Prostate gland (tissue), 2 donors: ENCODE data around the gene CD3E.

ENCODE experiments used
- CTCF ChIP-seq, 4 experiments: fragments of 200-600 bp in 2 of 4; fragments of 450-650 bp in 2 of 4; sonication (generic) in 2 of 4; IDR thresholded peaks; 1 replicate in 3 of 4; 2 replicates in 1 of 4; pipeline ENCODE4 v1.5.1; 2016 to 2019; ENCODE audit warnings: antibody characterized with exemption in 4 of 4, mild to moderate bottlenecking in 2 of 4, moderate library complexity in 2 of 4
- POLR2AphosphoS5 ChIP-seq: sonication (generic); formaldehyde crosslinking; IDR thresholded peaks from one replicate; pipeline ENCODE4 v1.6.1; 2017; ENCODE audit warnings: antibody characterized with exemption

GRCh38 chr11:118295815-118296454 is 8.6 kb upstream of the CD3E start:
- peak; percentile 21 to 61 (median 54) for TF ChIP-seq CTCF (IDR thresholded peaks at IDR 0.05)
- no peak for TF ChIP-seq POLR2AphosphoS5
